ENCODE measurements around the gene EEF1AKMT1.

The EEF1AKMT1 gene

DNA sequence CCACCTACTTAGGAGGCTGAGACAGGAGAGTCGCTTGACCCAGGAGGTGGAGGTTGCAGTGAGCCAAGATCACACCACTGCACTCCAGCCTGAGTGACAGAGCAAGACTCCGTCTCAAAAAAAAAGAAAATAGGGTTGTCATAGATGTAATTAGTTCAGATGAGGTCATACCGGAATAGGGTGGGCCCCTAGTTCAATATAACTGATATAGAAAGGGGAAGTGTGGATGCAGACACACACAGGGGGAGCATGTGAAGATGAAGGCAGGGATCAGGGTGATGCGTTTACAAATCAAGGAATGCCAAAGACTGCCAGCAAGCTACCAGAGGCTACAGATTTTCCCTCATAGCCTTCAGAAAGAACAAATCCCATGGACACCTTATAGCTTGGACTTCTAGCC lies 24.3 kb upstream of the EEF1AKMT1 start:
- no peak for ATAC-seq
- TF ChIP-seq ESRRG (CRISPR knock-in tag; IDR thresholded peaks at IDR 0.05) (no peak), ZFP3 (CRISPR knock-in tag; IDR thresholded peaks at IDR 0.05) (no peak), BACH2 (CRISPR knock-in tag; IDR thresholded peaks at IDR 0.05; ENCODE audit: borderline replicate concordance) (no peak), OSR1 (CRISPR knock-in tag; IDR thresholded peaks at IDR 0.05) (no peak), ZC3H10 (CRISPR knock-in tag; IDR thresholded peaks at IDR 0.05) (no peak), RARB (CRISPR knock-in tag; IDR thresholded peaks at IDR 0.05) (no peak), SNAI2 (CRISPR knock-in tag; IDR thresholded peaks at IDR 0.05) (no peak), ZNF70 (CRISPR knock-in tag; IDR thresholded peaks at IDR 0.05) (no peak), TOX (CRISPR knock-in tag; IDR thresholded peaks at IDR 0.05; ENCODE audit: borderline replicate concordance) (no peak), TCF4 (CRISPR knock-in tag; IDR thresholded peaks at IDR 0.05; ENCODE audit: borderline replicate concordance) (no peak), ZFP30 (CRISPR knock-in tag; IDR thresholded peaks at IDR 0.05) (no peak), ZNF8 (CRISPR knock-in tag; IDR thresholded peaks at IDR 0.05) (no peak), ARNTL (CRISPR knock-in tag; IDR thresholded peaks at IDR 0.05; ENCODE audit: borderline replicate concordance, low read depth) (no peak), CSDC2 (CRISPR knock-in tag; IDR thresholded peaks at IDR 0.05) (no peak), PPARA (CRISPR knock-in tag; IDR thresholded peaks at IDR 0.05; ENCODE audit: borderline replicate concordance) (no peak)
- TF ChIP-seq, protein P1, sequence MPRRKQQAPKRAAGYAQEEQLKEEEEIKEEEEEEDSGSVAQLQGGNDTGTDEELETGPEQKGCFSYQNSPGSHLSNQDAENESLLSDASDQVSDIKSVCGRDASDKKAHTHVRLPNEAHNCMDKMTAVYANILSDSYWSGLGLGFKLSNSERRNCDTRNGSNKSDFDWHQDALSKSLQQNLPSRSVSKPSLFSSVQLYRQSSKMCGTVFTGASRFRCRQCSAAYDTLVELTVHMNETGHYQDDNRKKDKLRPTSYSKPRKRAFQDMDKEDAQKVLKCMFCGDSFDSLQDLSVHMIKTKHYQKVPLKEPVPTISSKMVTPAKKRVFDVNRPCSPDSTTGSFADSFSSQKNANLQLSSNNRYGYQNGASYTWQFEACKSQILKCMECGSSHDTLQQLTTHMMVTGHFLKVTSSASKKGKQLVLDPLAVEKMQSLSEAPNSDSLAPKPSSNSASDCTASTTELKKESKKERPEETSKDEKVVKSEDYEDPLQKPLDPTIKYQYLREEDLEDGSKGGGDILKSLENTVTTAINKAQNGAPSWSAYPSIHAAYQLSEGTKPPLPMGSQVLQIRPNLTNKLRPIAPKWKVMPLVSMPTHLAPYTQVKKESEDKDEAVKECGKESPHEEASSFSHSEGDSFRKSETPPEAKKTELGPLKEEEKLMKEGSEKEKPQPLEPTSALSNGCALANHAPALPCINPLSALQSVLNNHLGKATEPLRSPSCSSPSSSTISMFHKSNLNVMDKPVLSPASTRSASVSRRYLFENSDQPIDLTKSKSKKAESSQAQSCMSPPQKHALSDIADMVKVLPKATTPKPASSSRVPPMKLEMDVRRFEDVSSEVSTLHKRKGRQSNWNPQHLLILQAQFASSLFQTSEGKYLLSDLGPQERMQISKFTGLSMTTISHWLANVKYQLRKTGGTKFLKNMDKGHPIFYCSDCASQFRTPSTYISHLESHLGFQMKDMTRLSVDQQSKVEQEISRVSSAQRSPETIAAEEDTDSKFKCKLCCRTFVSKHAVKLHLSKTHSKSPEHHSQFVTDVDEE (CRISPR knock-in tag; IDR thresholded peaks at IDR 0.05) = no peak
- TF ChIP-seq, protein P2, sequence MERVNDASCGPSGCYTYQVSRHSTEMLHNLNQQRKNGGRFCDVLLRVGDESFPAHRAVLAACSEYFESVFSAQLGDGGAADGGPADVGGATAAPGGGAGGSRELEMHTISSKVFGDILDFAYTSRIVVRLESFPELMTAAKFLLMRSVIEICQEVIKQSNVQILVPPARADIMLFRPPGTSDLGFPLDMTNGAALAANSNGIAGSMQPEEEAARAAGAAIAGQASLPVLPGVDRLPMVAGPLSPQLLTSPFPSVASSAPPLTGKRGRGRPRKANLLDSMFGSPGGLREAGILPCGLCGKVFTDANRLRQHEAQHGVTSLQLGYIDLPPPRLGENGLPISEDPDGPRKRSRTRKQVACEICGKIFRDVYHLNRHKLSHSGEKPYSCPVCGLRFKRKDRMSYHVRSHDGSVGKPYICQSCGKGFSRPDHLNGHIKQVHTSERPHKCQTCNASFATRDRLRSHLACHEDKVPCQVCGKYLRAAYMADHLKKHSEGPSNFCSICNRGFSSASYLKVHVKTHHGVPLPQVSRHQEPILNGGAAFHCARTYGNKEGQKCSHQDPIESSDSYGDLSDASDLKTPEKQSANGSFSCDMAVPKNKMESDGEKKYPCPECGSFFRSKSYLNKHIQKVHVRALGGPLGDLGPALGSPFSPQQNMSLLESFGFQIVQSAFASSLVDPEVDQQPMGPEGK (CRISPR knock-in tag; IDR thresholded peaks at IDR 0.05; ENCODE audit: borderline replicate concordance) = no peak
- TF ChIP-seq, protein P3, sequence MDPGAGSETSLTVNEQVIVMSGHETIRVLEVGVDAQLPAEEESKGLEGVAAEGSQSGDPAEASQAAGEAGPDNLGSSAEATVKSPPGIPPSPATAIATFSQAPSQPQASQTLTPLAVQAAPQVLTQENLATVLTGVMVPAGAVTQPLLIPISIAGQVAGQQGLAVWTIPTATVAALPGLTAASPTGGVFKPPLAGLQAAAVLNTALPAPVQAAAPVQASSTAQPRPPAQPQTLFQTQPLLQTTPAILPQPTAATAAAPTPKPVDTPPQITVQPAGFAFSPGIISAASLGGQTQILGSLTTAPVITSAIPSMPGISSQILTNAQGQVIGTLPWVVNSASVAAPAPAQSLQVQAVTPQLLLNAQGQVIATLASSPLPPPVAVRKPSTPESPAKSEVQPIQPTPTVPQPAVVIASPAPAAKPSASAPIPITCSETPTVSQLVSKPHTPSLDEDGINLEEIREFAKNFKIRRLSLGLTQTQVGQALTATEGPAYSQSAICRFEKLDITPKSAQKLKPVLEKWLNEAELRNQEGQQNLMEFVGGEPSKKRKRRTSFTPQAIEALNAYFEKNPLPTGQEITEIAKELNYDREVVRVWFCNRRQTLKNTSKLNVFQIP (CRISPR knock-in tag; IDR thresholded peaks at IDR 0.05; ENCODE audit: borderline replicate concordance, low read depth) = no peak
- TF ChIP-seq, protein P4, sequence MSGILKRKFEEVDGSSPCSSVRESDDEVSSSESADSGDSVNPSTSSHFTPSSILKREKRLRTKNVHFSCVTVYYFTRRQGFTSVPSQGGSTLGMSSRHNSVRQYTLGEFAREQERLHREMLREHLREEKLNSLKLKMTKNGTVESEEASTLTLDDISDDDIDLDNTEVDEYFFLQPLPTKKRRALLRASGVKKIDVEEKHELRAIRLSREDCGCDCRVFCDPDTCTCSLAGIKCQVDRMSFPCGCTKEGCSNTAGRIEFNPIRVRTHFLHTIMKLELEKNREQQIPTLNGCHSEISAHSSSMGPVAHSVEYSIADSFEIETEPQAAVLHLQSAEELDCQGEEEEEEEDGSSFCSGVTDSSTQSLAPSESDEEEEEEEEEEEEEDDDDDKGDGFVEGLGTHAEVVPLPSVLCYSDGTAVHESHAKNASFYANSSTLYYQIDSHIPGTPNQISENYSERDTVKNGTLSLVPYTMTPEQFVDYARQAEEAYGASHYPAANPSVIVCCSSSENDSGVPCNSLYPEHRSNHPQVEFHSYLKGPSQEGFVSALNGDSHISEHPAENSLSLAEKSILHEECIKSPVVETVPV (CRISPR knock-in tag; IDR thresholded peaks at IDR 0.05) = no peak

DNA sequence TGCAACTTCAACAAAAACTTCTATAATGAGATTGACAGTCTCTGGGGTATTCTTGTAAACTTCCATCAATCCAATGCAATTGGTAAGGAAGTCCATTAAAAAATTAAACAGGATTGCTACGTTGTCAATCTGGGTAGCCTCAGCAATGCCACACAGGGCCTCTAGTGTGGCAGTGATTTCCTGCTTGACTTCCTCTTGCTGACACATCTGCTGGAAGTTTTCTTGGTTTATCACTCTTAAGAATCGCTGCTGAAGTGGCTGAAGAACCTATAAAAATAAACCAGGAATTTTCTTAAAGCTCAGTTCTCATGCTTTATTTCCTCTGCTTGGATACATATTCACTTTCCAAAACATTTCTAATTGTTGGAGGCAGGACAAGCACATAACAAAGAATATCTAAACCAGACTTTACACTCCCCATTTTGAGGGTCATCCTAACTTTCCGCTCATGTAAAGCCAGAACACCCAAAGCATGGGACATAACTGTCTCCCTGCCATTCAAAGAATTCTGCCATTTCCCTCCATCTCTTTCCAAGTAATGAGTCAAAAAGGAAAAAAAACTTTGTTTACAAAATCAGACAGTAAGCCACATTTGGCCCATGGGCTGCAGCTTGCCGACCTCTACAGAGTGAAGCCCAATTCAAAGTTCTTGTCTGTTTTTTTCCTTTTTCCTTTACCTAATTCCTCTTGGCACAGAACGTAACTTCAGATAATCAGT lies 23.2 kb upstream of the EEF1AKMT1 start:
- no peak; the same call in 2 of the 3 replicates for ATAC-seq
- TF ChIP-seq ZNF565 (CRISPR knock-in tag; conservative IDR thresholded peaks at IDR 0.05; ENCODE audit: low read depth) = no peak
- TF ChIP-seq SNAI2 (CRISPR knock-in tag; IDR thresholded peaks at IDR 0.05) = no peak
- no peak for TF ChIP-seq OSR1 (CRISPR knock-in tag; IDR thresholded peaks at IDR 0.05)
- TF ChIP-seq, protein P2 (CRISPR knock-in tag; IDR thresholded peaks at IDR 0.05; ENCODE audit: borderline replicate concordance) = no peak
- TF ChIP-seq ISL1 (CRISPR knock-in tag; IDR thresholded peaks at IDR 0.05) = peak; percentile 20; the same call in 1 of the 2 replicates
- TF ChIP-seq ZFP30 (CRISPR knock-in tag; IDR thresholded peaks at IDR 0.05) = no peak

Data from SK-N-SH treated with all-trans-retinoic acid at 6 μM for 48 hours (cell line).